GM13976 (cell line): ENCODE results near the gene SIRPD.

Experiments
- DNase-seq: peaks from one replicate; pipeline ENCODE4 v3.0.0; 2012; ENCODE audit warnings: low spot score
- in situ Hi-C: fragments of 300-500 bp; cut with MboI; formaldehyde crosslinking; loops from one replicate; pipeline ENCODE4 v1.12.0; 2022; ENCODE audit warnings: low sequenced_read_pairs, mixed read lengths, inconsistent platforms; ENCODE audit not compliant: unreplicated experiment
- TF ChIP-seq, protein P1 (sequence below): IDR thresholded peaks from 2 replicates; pipeline ENCODE4 v1.5.1; 2012; ENCODE audit warnings: borderline replicate concordance, mild to moderate bottlenecking; ENCODE audit not compliant: insufficient read depth; ENCODE audit errors: extremely low read depth, missing control alignments, control extremely low read depth

SIRPD gene

DNA sequence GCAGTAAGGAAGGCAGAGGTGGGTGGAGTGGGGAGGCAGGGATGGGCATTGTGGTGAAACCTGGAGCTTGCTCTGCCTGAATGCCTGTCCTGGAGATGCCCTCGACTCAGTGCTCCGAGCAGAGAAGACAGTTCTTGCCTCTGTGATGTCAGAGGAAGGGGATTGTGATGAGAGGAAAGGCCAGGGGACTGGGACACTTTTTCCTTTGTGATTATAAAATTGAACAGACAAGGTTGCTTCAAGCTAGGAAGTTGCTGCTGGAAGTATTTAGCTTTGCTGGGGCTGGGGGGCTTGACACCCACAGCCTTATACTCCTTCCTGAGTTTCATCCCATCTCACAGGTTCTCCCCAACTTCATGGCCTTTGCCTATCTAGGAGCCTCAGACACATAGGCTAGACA is at the start of gene SIRPD:
TSS of gene SIRPD (minus strand) at position 101 of the 400 bp plus-strand sequence. CDS start at position 49, 52 bp downstream.
- TF ChIP-seq, protein P1, sequence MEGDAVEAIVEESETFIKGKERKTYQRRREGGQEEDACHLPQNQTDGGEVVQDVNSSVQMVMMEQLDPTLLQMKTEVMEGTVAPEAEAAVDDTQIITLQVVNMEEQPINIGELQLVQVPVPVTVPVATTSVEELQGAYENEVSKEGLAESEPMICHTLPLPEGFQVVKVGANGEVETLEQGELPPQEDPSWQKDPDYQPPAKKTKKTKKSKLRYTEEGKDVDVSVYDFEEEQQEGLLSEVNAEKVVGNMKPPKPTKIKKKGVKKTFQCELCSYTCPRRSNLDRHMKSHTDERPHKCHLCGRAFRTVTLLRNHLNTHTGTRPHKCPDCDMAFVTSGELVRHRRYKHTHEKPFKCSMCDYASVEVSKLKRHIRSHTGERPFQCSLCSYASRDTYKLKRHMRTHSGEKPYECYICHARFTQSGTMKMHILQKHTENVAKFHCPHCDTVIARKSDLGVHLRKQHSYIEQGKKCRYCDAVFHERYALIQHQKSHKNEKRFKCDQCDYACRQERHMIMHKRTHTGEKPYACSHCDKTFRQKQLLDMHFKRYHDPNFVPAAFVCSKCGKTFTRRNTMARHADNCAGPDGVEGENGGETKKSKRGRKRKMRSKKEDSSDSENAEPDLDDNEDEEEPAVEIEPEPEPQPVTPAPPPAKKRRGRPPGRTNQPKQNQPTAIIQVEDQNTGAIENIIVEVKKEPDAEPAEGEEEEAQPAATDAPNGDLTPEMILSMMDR: no peak
- no peak for DNase-seq
- in situ Hi-C loops: no loop called here

DNA sequence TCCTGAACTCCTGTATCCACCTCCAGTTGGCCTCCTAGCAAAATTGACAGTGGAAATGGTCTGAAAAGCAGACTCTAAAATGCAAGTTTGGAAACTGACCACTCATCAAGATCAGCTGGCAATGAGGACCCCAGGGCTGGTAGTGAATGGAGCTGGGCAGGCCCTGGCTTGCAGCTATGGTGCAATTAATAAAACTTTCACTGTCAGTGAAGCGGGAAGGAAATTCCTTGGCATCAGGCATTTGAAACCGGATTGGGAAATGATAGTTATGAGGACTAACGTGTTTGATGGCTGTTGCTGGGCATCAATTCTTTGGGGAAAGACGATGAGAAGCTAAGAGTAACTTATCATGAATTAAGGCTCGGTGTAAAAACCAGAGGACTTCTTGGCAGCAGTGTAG is 43.2 kb upstream of the SIRPD start:
- in situ Hi-C loops: no loop called here
- TF ChIP-seq, protein P1: no peak
- DNase-seq: no peak

DNA sequence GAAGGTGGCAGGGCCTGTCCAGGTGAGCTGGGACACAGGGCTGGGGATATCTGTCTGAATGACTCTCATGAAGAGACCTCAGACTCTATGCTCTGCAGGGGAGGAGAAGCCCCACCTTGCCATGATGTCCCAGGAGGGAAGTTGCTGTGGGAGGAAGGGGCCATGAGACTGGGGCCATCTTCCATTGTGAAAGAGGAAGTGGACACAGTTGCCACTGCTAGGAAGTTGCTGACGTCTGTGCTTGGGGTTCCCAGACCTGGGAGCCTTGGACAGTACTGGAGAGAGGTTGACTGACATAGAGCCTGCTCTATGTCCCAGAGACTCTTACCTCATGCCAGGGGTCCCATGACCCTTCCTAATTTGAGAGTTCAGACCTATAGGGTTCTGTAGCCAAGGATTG is 37.8 kb upstream of the SIRPD start:
- TF ChIP-seq, protein P1: no peak
- in situ Hi-C loops: no loop called here
- DNase-seq: no peak

DNA sequence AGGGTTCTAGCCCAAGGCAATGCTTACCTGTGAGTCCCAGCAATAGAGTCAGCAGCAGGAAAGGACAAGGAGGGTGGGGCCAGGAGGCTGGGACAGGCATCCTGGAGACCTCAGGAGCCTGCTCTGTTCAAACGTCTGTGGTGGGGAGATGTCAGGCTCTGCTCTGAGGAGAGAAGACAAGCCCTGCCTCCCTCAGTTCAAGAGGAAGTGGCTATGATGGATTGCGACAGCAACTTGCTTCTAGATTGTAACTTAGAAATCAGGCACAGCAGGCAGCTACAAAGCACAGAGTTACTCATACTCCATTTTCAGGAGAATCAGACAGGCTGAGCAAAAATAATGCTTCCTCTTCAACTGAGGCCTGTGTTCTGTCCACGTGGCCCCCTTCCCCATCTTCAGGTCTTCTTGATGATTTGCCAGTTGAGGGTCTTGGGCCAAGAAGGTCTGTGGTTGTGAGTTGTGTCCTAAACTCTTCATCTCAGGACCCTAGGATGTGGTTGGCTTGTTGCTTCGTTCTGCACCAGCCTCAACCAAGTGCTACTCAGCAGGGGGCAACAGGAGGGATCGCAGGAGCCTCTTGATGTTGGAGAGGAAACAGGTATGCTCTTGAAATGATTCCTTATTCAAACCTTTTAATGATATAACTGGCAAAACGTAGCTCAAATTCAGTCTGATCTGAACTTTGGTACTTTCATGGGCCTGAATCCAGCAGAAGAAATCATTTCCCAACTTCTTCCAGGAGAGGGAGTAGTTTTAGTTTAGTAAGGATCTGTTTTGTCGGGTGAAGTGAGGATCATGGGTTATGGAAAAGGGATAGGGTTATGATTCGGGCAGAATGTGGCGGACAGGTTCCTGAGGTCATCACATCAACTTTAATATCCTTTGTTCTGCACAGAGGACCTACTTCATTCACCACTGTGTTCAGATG is 31.3 kb upstream of the SIRPD start:
- TF ChIP-seq, protein P1: no peak
- DNase-seq: no peak
- in situ Hi-C loops: no loop called here

DNA sequence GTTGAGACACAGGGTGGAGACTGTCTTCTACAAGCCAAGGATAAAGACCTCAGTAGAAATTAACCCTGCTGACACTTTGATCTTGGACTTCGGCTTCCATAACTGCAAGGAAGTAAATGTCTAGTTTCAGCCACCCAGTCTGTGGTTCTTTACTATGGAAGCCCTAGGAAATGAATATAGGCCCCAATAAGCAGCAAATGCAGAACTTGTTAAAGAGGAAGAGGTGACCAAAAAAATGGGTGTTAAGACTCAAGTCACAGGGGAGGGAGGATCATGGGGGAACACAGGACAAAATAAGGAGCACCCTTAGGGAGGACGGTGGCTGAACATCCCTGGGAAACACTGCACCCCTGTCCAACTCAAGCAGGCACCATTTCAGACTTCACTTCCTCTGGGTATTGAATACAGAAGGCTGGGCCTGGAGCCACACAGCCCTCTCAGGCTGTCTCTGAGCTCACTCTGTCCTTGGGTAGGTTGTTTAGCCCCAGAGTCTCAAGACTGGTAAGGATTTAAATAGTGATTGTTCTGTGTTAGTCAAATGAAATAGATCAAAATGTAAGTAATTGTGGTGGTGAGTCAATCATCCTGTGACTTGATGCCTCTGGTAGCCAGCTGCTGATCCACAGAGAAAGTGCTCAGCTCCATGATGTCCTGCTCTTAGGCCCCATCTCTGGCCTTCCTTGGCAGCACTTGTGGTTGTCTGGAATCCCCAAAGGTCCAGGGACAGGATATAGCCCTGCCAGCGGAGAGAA is 30.5 kb upstream of the SIRPD start:
- TF ChIP-seq, protein P1: no peak
- in situ Hi-C loops: no loop called here
- no peak for DNase-seq

DNA sequence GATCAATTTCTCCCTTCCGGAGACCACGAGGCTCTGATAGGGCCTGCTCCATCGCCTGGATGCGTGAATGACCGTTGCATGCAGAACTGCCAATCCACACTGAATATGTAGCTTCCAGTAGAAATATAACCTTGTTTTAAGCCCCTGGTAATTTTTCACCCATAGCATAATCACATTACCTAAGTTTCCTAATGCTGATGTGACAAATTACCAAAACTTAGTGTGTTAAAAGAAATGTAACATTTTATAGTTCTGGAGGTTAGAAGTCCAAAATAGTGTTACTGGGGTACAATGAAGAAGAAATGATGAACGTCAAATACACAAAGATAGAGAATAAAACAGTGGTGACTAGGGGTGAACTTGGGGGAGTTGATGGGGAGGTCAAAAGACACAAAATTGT is 22.0 kb upstream of the SIRPD start:
- in situ Hi-C loops: no loop called here
- TF ChIP-seq, protein P1: no peak
- no peak for DNase-seq
